HCT116 (cell line): ENCODE measurements around the gene CAMTA2. TPM values are rescaled to one million over a fixed set of nuclear protein-coding genes. Genes with fewer than 3 reads are reported as not detected.

Source experiments
- ATAC-seq: fragments of 200-7000 bp; cut with Tn5 transposase; 2 replicates; pipeline ENCODE4 v1.9.1; 2020; ENCODE audit warnings: mild to moderate bottlenecking, moderate library complexity
- BruUV-seq: library from RNA; stranded (reverse); fragments of 400-500 nt; replicated peaks from 2 replicates; lab custom pipeline; 2021; lab: Mats Ljungman, UMichigan
- CTCF ChIA-PET: fragments of 300-600 bp; sonication (Branson Sonifier 250); formaldehyde crosslinking; loops from one replicate; lab custom pipeline; 2021; ENCODE audit warnings: antibody characterized with exemption; lab: Charles Lee
- POLR2A ChIA-PET: fragments of 300-600, 350-600 bp; sonication (Branson Sonifier 250); formaldehyde crosslinking; loops from one replicate; lab custom pipeline; 2021; ENCODE audit warnings: antibody characterized with exemption; lab: Charles Lee
- RAD21 ChIA-PET, 2 experiments: fragments of 300-600 bp; sonication (Branson Sonifier 250); formaldehyde crosslinking; loops; one replicate each; lab custom pipeline; 2023; ENCODE audit warnings: low total read pairs in 2 of 2; ENCODE audit not compliant: uncharacterized antibody in 2 of 2, unreplicated experiment in 2 of 2, low non-redundant PET in 1 of 2; lab: Charles Lee
- DNase-seq: peaks from one replicate; pipeline ENCODE4 v3.0.0-alpha.2; 2010; ENCODE audit warnings: low read depth, low spot score
- H2AFZ ChIP-seq: fragments of 200-600 bp; shearing (Covaris generic), sonication (generic); 2 replicates; pipeline ENCODE4 v1.6.1; 2017; ENCODE audit warnings: low read depth, mixed run types, mixed read lengths, antibody characterized with exemption, low read length; ENCODE audit not compliant: poor library complexity, severe bottlenecking
- H3K27ac ChIP-seq: 2 replicates; pipeline ENCODE4 v1.5.1; 2012; ENCODE audit warnings: low read depth, low read length
- H3K27me3 ChIP-seq: fragments of 200-600 bp; sonication (generic); 2 replicates; pipeline ENCODE4 v1.6.1; 2016; ENCODE audit warnings: mixed run types, low read length, mixed read lengths; ENCODE audit not compliant: insufficient read depth
- H3K36me3 ChIP-seq, 2 experiments: fragments of 200-500 bp in 1 of 2; fragments of 200-600 bp in 1 of 2; sonication (Bioruptor generic) in 1 of 2; sonication (generic) in 1 of 2; 2 replicates each; pipeline versions ENCODE4 v1.5.1 to v1.6.1; 2014 to 2016; ENCODE audit warnings: low read length in 2 of 2, inconsistent platforms in 1 of 2, mixed read lengths in 1 of 2, mixed run types in 1 of 2; ENCODE audit not compliant: insufficient read depth in 2 of 2, control insufficient read depth in 1 of 2
- H3K4me1 ChIP-seq, 2 experiments: fragments of 200-600 bp in 1 of 2; sonication (generic) in 1 of 2; 2 replicates each; pipeline versions ENCODE4 v1.5.1 to v1.6.1; 2012 to 2017; ENCODE audit warnings: low read length in 2 of 2, inconsistent platforms in 1 of 2, mild to moderate bottlenecking in 1 of 2, mixed read lengths in 1 of 2, mixed run types in 1 of 2, moderate library complexity in 1 of 2; ENCODE audit not compliant: insufficient read depth in 2 of 2, control insufficient read depth in 1 of 2
- H3K4me2 ChIP-seq: fragments of 200-600 bp; sonication (generic); 2 replicates; pipeline ENCODE4 v1.6.1; 2017; ENCODE audit warnings: mixed run types, low read length, mixed read lengths
- H3K4me3 ChIP-seq, 2 experiments: fragments of 200-600 bp in 1 of 2; sonication (generic) in 1 of 2; replicated peaks in 1 of 2; 2 replicates each; pipeline ENCODE4 v1.5.1; 2011 to 2016; ENCODE audit warnings: low read length in 2 of 2, control low read depth in 1 of 2, low read depth in 1 of 2, mild to moderate bottlenecking in 1 of 2, mixed read lengths in 1 of 2, mixed run types in 1 of 2
- H3K79me2 ChIP-seq: fragments of 200-600 bp; sonication (generic); 2 replicates; pipeline ENCODE4 v1.6.1; 2017; ENCODE audit warnings: mild to moderate bottlenecking, mixed run types, low read length, moderate library complexity, mixed read lengths; ENCODE audit not compliant: insufficient read depth
- H3K9ac ChIP-seq: fragments of 200-600 bp; sonication (generic); 2 replicates; pipeline ENCODE4 v1.6.1; 2016; ENCODE audit warnings: low read length, mixed read lengths
- H3K9me2 ChIP-seq: fragments of 200-600 bp; sonication (generic), shearing (Covaris generic); 2 replicates; pipeline ENCODE4 v1.6.1; 2017; ENCODE audit warnings: mixed run types, mild to moderate bottlenecking, moderate library complexity; ENCODE audit not compliant: insufficient read depth
- H3K9me3 ChIP-seq, 2 experiments: fragments of 200-500 bp in 1 of 2; fragments of 200-600 bp in 1 of 2; sonication (Bioruptor generic) in 1 of 2; sonication (generic) in 1 of 2; 2 replicates each; pipeline ENCODE4 v1.6.1; 2014 to 2017; ENCODE audit warnings: low read length in 2 of 2, mixed read lengths in 2 of 2, inconsistent platforms in 1 of 2, low read depth in 1 of 2, mild to moderate bottlenecking in 1 of 2, mixed run types in 1 of 2, moderate library complexity in 1 of 2; ENCODE audit not compliant: control insufficient read depth in 1 of 2, insufficient read depth in 1 of 2
- H4K20me1 ChIP-seq: fragments of 200-600 bp; sonication (generic), shearing (Covaris generic); 2 replicates; pipeline ENCODE4 v1.6.1; 2017; ENCODE audit warnings: mixed run types, mild to moderate bottlenecking, moderate library complexity; ENCODE audit not compliant: insufficient read depth
- CEBPB ChIP-seq: IDR thresholded peaks from 2 replicates; pipeline ENCODE4 v1.6.1; 2012; ENCODE audit warnings: low read depth
- EGR1 ChIP-seq: IDR thresholded peaks from 2 replicates; pipeline ENCODE4 v1.6.1; 2012; ENCODE audit warnings: low read depth
- JUND ChIP-seq: IDR thresholded peaks from 2 replicates; pipeline ENCODE4 v1.6.1; 2012
- RAD21 ChIP-seq: IDR thresholded peaks from 2 replicates; pipeline ENCODE4 v1.6.1; 2012; ENCODE audit warnings: low read depth, mild to moderate bottlenecking
- TCF7L2 ChIP-seq: IDR thresholded peaks from 2 replicates; pipeline ENCODE4 v1.7.0; 2011; ENCODE audit warnings: borderline replicate concordance, inconsistent platforms; ENCODE audit not compliant: insufficient read depth, insufficient read length; ENCODE audit errors: extremely low read depth
- YY1 ChIP-seq: IDR thresholded peaks from 2 replicates; pipeline ENCODE4 v1.6.1; 2011; ENCODE audit warnings: low read length, low read depth, moderate library complexity, mild to moderate bottlenecking; ENCODE audit not compliant: insufficient replicate concordance; ENCODE audit errors: extremely low read depth
- ZFX ChIP-seq: fragments of 450-650 bp; IDR thresholded peaks from 2 replicates; pipeline ENCODE4 v1.6.1; 2017
- intact Hi-C: fragments of 100-400 bp; cut with micrococcal nuclease; formaldehyde crosslinking; loops from 2 replicates; pipeline ENCODE4 v1.10.0; 2022
- total RNA-seq: library from RNA; stranded (reverse); gene quantifications from one replicate; pipeline ENCODE4 v1.2.1, GENCODE V29; 2021; ENCODE audit not compliant: unreplicated experiment
- TF ChIP-seq, protein P1 (sequence below), 3 experiments: fragments of 200-600 bp in 1 of 3; sonication (generic) in 1 of 3; IDR thresholded peaks in 2 of 3; conservative IDR thresholded peaks in 1 of 3; 2 replicates each; pipeline ENCODE4 v1.5.1; 2012 to 2017; ENCODE audit warnings: low read depth in 2 of 3, low read length in 2 of 3, antibody characterized with exemption in 1 of 3, borderline replicate concordance in 1 of 3, control low read depth in 1 of 3, mild to moderate bottlenecking in 1 of 3, mixed read lengths in 1 of 3, mixed run types in 1 of 3, moderate library complexity in 1 of 3; ENCODE audit not compliant: insufficient read depth in 1 of 3
- TF ChIP-seq, protein P2 (sequence below): IDR thresholded peaks from 2 replicates; pipeline ENCODE4 v1.6.1; 2012

CAMTA2 gene
- total RNA-seq, 1 experiment from 2014 or later: 37.8 TPM

DNA sequence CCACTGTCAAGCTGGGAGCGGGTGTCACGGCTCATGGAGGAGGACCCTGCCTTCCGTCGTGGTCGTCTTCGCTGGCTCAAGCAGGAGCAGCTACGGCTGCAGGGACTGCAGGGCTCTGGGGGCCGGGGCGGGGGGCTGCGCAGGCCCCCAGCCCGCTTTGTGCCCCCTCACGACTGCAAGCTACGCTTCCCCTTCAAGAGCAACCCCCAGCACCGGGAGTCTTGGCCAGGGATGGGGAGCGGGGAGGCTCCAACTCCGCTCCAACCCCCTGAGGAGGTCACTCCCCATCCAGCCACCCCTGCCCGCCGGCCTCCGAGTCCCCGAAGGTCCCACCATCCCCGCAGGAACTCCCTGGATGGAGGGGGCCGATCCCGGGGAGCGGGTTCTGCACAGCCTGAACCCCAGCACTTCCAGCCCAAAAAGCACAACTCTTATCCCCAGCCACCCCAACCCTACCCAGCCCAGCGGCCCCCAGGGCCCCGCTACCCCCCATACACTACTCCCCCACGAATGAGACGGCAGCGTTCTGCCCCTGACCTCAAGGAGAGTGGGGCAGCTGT lies 36.2 kb upstream of the CAMTA2 start:
- no peak overlapping the region for H3K9ac ChIP-seq
- H3K27me3 ChIP-seq: no peaks in the 10 kb centered on the region
- DNase-seq: no peak
- ChIA-PET POLR2A (no interaction called here), CTCF (no interaction called here)
- H3K9me3 ChIP-seq: no peaks in the 10 kb centered on the region
- no peaks in the 10 kb centered on the region for H3K9me2 ChIP-seq
- H3K79me2 ChIP-seq: no peaks in the 10 kb centered on the region
- peaks cover 10 to 21% of the 10 kb centered on the region in 2 experiments for H3K36me3 ChIP-seq
- H2AFZ ChIP-seq: no peak overlapping the region
- intact Hi-C loops: no loop called here
- no peak overlapping the region for H3K27ac ChIP-seq
- H3K4me1 ChIP-seq: peaks cover 4 to 7% of the 10 kb centered on the region in 2 experiments; a peak in 1 of 4 replicates
- TF ChIP-seq YY1: no peak
- TF ChIP-seq, protein P1, sequence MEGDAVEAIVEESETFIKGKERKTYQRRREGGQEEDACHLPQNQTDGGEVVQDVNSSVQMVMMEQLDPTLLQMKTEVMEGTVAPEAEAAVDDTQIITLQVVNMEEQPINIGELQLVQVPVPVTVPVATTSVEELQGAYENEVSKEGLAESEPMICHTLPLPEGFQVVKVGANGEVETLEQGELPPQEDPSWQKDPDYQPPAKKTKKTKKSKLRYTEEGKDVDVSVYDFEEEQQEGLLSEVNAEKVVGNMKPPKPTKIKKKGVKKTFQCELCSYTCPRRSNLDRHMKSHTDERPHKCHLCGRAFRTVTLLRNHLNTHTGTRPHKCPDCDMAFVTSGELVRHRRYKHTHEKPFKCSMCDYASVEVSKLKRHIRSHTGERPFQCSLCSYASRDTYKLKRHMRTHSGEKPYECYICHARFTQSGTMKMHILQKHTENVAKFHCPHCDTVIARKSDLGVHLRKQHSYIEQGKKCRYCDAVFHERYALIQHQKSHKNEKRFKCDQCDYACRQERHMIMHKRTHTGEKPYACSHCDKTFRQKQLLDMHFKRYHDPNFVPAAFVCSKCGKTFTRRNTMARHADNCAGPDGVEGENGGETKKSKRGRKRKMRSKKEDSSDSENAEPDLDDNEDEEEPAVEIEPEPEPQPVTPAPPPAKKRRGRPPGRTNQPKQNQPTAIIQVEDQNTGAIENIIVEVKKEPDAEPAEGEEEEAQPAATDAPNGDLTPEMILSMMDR (IDR thresholded peaks at IDR 0.05 in 2 of 3, conservative IDR thresholded peaks at IDR 0.05 in 1 of 3; ENCODE audit: borderline replicate concordance in 1 of 3, insufficient read depth in 1 of 3, low read depth in 2 of 3, low read length in 2 of 3): no peak
- TF ChIP-seq, all 23 proteins: peak for 0
- Histone ChIP-seq H3K4me2 (no peak overlapping the region), H4K20me1 (no peaks in the 10 kb centered on the region), H3K4me3 (no peak overlapping the region)
- no TSS peak for BruUV-seq
- RAD21 ChIA-PET: no interaction called here
- ATAC-seq: no peak

GRCh38 chr17:5022171-5022711 lies 34.8 kb upstream of the CAMTA2 start:
- no TSS peak for BruUV-seq
- POLR2A ChIA-PET: no interaction called here
- CTCF ChIA-PET: interaction anchor here (1.0 kb wide), 1 partner anchor 10 kb away, joined by 3 read pairs; no protein-coding TSS in a partner anchor
- no peaks in the 10 kb centered on the region for H3K9me3 ChIP-seq
- DNase-seq (no peak), ATAC-seq (no peak)
- H3K27ac ChIP-seq: no peak overlapping the region
- H2AFZ ChIP-seq: no peak overlapping the region
- H3K9me2 ChIP-seq: no peaks in the 10 kb centered on the region
- H3K4me2 ChIP-seq: no peak overlapping the region
- H3K9ac ChIP-seq: no peak overlapping the region
- H3K27me3 ChIP-seq: no peaks in the 10 kb centered on the region
- no peak for TF ChIP-seq EGR1
- no peak for TF ChIP-seq RAD21
- TF ChIP-seq, protein P2, sequence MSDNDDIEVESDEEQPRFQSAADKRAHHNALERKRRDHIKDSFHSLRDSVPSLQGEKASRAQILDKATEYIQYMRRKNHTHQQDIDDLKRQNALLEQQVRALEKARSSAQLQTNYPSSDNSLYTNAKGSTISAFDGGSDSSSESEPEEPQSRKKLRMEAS: no peak
- no peak for TF ChIP-seq YY1
- TF ChIP-seq CEBPB: no peak
- no peak for TF ChIP-seq ZFX
- no peak for TF ChIP-seq TCF7L2
- no peak for TF ChIP-seq JUND
- H3K36me3 ChIP-seq: peaks cover 10 to 27% of the 10 kb centered on the region in 2 experiments
- no peaks in the 10 kb centered on the region for H3K79me2 ChIP-seq
- H3K4me1 ChIP-seq: peaks cover 4 to 7% of the 10 kb centered on the region in 2 experiments; a peak in 1 of 4 replicates
- no peaks in the 10 kb centered on the region for H4K20me1 ChIP-seq
- RAD21 ChIA-PET: no interaction called here
- intact Hi-C loops: no loop called here
- H3K4me3 ChIP-seq: no peak overlapping the region
